Lung (tissue), 12 donors: ENCODE results near the gene GGACT. TPM values are rescaled to one million over a fixed set of nuclear protein-coding genes. Genes with fewer than 3 reads are reported as not detected.

Experiments used
- ATAC-seq: fragments of 200-7000 bp; cut with Tn5 transposase; one replicate; pipeline ENCODE4 v1.9.1; 2020; ENCODE audit warnings: moderate number of reproducible peaks; ENCODE audit not compliant: insufficient read depth, low FRiP score
- DNase-seq, 3 donors: peaks; one replicate each; pipeline ENCODE4 v3.0.0-alpha.2; 2013 to 2017
- H3K27ac ChIP-seq, 2 donors: one replicate each; pipeline ENCODE4 v1.5.1; 2013; ENCODE audit warnings: mild to moderate bottlenecking in 2 of 2, moderate library complexity in 2 of 2, control low read depth in 1 of 2, inconsistent platforms in 1 of 2, low read depth in 1 of 2, low read length in 1 of 2
- H3K27me3 ChIP-seq, 3 donors: one replicate each; pipeline ENCODE4 v1.5.1; 2013; ENCODE audit warnings: low read length in 2 of 3; ENCODE audit not compliant: control insufficient read depth in 3 of 3, insufficient read depth in 3 of 3
- H3K36me3 ChIP-seq, 4 donors: one replicate each; pipeline ENCODE4 v1.5.1; 2013; ENCODE audit warnings: low read length in 4 of 4, mild to moderate bottlenecking in 1 of 4, moderate library complexity in 1 of 4; ENCODE audit not compliant: control insufficient read depth in 4 of 4, insufficient read depth in 4 of 4
- H3K4me1 ChIP-seq, 5 donors: one replicate each; pipeline ENCODE4 v1.5.1; 2013; ENCODE audit warnings: low read length in 5 of 5, mild to moderate bottlenecking in 2 of 5, moderate library complexity in 1 of 5; ENCODE audit not compliant: control insufficient read depth in 5 of 5, insufficient read depth in 5 of 5
- H3K4me3 ChIP-seq: one replicate; pipeline ENCODE4 v1.5.1; 2013; ENCODE audit warnings: mild to moderate bottlenecking, control low read depth, moderate library complexity
- H3K9ac ChIP-seq, 2 donors: one replicate each; pipeline ENCODE4 v1.5.1; 2013; ENCODE audit warnings: low read length in 2 of 2, control low read depth in 1 of 2; ENCODE audit not compliant: insufficient read depth in 1 of 2
- H3K9me3 ChIP-seq, 4 donors: one replicate each; pipeline ENCODE4 v1.5.1; 2013; ENCODE audit warnings: low read length in 3 of 4, mild to moderate bottlenecking in 1 of 4, moderate library complexity in 1 of 4; ENCODE audit not compliant: control insufficient read depth in 4 of 4, insufficient read depth in 3 of 4
- WGBS, 2 donors: extraction: QIAGEN DNeasy Blood & Tissue Kit; methylation state at CpG; one replicate each; pipeline ENCODE4 v1.1.7; 2013; 5-methylcytosine and 5-hydroxymethylcytosine counted together
- polyA plus RNA-seq, 2 donors: library from polyadenylated mRNA; stranded (reverse); fragments of 200-250 nt; gene quantifications; one replicate each; pipeline ENCODE4 v1.2.1, GENCODE V29; 2013
- total RNA-seq, 2 donors: library from RNA; depleted of rRNA in 1 of 2; stranded (reverse); fragments of >200 nt in 1 of 2; gene quantifications; one replicate each; pipeline ENCODE4 v1.2.1, GENCODE V29; 2014 to 2021
- TF ChIP-seq, protein P1 (sequence below): IDR thresholded peaks from 2 replicates; pipeline ENCODE4 v1.5.1; 2012; ENCODE audit warnings: mild to moderate bottlenecking; ENCODE audit errors: control extremely low read depth, extremely low read depth
- donor health status: control.
- donor health status: control.
- donor health status: Bipolar disorder and iron deficiency.
- donor health status: healthy.
- donor health status: DM: yes; HTN: yes; CAD: no.

GGACT gene
- total and polyA plus RNA-seq, 4 donors: 1.1 to 6.8 (median 3.9) TPM

DNA sequence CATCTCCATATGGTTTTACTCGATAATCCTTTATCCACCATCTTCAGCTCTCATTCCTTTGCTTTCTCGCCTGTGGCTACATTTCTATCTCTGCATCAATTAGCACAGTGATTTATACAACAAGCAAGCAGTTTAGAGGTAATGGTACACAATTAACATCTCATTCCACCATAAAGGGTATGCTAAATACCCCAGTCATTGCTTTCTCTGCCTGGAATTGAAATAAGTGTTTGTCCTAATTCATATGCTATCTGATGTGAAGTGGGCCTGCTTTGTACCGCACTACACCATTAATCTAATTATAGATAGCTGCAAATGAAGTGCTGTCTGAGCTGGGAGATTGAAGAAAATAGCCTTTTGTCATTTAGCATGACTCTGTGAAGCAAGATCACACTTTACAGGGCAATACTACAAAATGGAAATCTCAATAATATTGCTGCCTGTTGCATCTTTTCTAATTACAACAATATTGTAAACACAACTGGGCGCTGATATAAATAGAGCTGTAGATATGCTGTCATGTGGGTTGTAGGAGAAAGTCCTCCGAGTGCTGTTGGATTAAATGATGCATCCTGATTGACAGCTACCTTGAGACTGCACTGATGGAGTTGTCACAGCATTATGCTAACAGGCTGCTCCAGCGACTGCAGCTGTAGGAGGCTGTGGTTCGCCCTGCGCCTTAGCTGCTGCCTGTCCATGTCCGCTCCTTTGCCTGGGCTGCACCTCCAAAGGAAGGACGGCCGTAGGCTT lies 78.2 kb downstream of the GGACT start:
- ATAC-seq (no peak), DNase-seq (no peak)
- Histone ChIP-seq H3K9ac (no peak overlapping the region), H3K27ac (no peak overlapping the region), H3K4me3 (no peak overlapping the region), H3K36me3 (no peaks in the 10 kb centered on the region), H3K27me3 (no peaks in the 10 kb centered on the region), H3K4me1 (peaks cover 0 to 31% (median 1%) of the 10 kb centered on the region in 5 donors), H3K9me3 (no peaks in the 10 kb centered on the region)
- TF ChIP-seq, protein P1, sequence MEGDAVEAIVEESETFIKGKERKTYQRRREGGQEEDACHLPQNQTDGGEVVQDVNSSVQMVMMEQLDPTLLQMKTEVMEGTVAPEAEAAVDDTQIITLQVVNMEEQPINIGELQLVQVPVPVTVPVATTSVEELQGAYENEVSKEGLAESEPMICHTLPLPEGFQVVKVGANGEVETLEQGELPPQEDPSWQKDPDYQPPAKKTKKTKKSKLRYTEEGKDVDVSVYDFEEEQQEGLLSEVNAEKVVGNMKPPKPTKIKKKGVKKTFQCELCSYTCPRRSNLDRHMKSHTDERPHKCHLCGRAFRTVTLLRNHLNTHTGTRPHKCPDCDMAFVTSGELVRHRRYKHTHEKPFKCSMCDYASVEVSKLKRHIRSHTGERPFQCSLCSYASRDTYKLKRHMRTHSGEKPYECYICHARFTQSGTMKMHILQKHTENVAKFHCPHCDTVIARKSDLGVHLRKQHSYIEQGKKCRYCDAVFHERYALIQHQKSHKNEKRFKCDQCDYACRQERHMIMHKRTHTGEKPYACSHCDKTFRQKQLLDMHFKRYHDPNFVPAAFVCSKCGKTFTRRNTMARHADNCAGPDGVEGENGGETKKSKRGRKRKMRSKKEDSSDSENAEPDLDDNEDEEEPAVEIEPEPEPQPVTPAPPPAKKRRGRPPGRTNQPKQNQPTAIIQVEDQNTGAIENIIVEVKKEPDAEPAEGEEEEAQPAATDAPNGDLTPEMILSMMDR: no peak
- WGBS, 2 donors: 93 to 95% methylated on average over 11 of the region's 11 CpGs

DNA sequence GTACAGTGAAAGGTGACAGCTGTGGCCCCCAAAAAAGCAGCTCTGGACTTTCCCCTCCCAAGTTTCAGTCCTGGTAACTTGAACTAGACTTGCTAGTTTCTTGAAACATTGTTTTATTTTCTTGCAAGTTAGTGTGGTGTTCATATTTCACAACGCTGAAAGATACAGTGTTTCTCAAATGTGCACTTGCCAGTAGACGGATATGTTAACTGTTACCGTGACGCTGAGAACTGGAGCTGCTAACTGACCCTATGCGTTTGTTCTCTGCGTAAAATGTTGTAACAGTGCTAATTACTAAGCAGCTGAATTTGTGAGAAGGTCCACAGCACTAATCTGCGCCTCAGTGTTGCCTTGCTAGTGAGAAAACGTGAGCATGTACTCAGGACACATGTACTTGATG lies 79.6 kb downstream of the GGACT start:
- no peaks in the 10 kb centered on the region for H3K9me3 ChIP-seq
- no peaks in the 10 kb centered on the region for H3K36me3 ChIP-seq
- peaks cover 0 to 21% (median 1%) of the 10 kb centered on the region in 5 donors for H3K4me1 ChIP-seq
- no peak for DNase-seq
- H3K27me3 ChIP-seq: no peaks in the 10 kb centered on the region
- TF ChIP-seq, protein P1: no peak
- H3K9ac ChIP-seq: no peak overlapping the region
- WGBS, 2 donors: 75 to 92% methylated on average over 8 of the region's 8 CpGs
- ATAC-seq: no peak
- H3K4me3 ChIP-seq: no peak overlapping the region
- no peak overlapping the region for H3K27ac ChIP-seq

DNA sequence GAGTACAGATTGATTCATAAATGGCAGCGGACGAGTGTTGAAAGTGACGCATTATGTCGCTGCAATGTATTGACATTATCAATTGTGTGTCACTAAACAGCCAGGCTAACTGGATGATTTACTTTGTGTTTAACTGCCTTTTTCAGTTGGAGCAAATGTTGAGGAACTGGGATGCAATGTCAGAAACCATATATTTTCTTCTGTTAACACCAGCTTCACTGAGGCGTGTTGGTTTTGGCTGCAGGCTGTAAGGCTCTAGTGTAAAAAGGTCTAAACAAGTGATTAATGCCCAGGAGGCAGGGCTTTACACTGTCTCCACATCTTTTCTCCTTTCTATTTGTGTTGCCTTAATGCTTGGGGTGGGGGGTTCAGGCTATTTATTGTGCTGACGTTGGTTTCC lies 80.1 kb downstream of the GGACT start:
- WGBS, 2 donors: 95% methylated on average over 6 of the region's 6 CpGs
- DNase-seq: no peak

More for the DNA sequence above, 80.1 kb downstream of the GGACT start:
- no peak for ATAC-seq
- TF ChIP-seq, protein P1: no peak
- Histone ChIP-seq H3K4me3 (no peak overlapping the region), H3K27me3 (no peaks in the 10 kb centered on the region), H3K4me1 (peaks cover 0 to 16% (median 1%) of the 10 kb centered on the region in 5 donors), H3K27ac (no peak overlapping the region), H3K36me3 (no peaks in the 10 kb centered on the region), H3K9me3 (no peaks in the 10 kb centered on the region), H3K9ac (no peak overlapping the region)
